AG09309 (cell line): ENCODE measurements around the gene LRP8.

Experiments
- DNase-seq: peaks from one replicate; pipeline ENCODE4 v3.0.0-alpha.2; 2010; ENCODE audit warnings: low read depth
- H3K4me3 ChIP-seq: 2 replicates; pipeline ENCODE4 v1.5.1; 2011; ENCODE audit warnings: mild to moderate bottlenecking, low read depth, low read length, moderate library complexity; ENCODE audit not compliant: control insufficient read depth
- CTCF ChIP-seq: IDR thresholded peaks from 2 replicates; pipeline ENCODE4 v1.5.1; 2011; ENCODE audit warnings: mild to moderate bottlenecking, low read depth, low read length, inconsistent platforms; ENCODE audit not compliant: insufficient read depth, control insufficient read depth; ENCODE audit errors: missing control alignments

LRP8 gene

DNA sequence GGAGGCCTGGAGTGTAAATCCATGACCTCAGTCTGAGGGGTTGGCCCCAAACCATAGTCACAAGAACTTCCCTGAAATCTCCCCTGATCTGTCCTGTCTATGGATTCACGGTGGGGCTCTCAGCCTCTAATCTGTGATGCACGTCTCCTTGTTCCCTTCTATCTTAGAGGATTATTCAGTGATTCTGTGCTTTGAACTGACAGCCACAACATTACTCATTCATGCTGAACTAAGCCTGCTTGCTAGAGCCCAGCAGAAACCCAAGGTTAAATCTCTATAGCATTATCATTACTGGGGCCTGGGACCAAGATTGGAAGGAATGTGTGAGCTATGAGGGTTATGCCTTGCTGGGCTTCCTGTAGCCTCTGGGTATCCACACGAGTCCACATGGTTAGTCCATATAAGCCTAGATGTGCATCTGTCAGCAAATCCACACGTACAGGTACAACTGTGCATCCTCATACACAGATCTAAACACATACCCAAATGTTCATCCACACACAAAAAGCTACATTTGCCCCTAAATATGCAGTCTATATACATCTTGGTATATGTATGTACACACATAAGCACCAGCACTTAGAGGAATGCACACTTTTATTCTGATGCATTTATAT lies 67.1 kb downstream of the LRP8 start:
- no peak overlapping the region for H3K4me3 ChIP-seq
- TF ChIP-seq CTCF = no peak
- DNase-seq = no peak

GRCh38 chr1:53259932-53260331 lies 67.9 kb downstream of the LRP8 start:
- TF ChIP-seq CTCF = no peak
- DNase-seq = no peak
- H3K4me3 ChIP-seq = no peak overlapping the region

- H3K4me3 ChIP-seq = no peak overlapping the region
- DNase-seq = no peak
- TF ChIP-seq CTCF = no peak
Measured at GRCh38 chr1:53258216-53258615, 69.7 kb downstream of the LRP8 start.

GRCh38 chr1:53257454-53258081 lies 70.3 kb downstream of the LRP8 start:
- TF ChIP-seq CTCF = no peak
- H3K4me3 ChIP-seq = no peak overlapping the region
- no peak for DNase-seq

DNA sequence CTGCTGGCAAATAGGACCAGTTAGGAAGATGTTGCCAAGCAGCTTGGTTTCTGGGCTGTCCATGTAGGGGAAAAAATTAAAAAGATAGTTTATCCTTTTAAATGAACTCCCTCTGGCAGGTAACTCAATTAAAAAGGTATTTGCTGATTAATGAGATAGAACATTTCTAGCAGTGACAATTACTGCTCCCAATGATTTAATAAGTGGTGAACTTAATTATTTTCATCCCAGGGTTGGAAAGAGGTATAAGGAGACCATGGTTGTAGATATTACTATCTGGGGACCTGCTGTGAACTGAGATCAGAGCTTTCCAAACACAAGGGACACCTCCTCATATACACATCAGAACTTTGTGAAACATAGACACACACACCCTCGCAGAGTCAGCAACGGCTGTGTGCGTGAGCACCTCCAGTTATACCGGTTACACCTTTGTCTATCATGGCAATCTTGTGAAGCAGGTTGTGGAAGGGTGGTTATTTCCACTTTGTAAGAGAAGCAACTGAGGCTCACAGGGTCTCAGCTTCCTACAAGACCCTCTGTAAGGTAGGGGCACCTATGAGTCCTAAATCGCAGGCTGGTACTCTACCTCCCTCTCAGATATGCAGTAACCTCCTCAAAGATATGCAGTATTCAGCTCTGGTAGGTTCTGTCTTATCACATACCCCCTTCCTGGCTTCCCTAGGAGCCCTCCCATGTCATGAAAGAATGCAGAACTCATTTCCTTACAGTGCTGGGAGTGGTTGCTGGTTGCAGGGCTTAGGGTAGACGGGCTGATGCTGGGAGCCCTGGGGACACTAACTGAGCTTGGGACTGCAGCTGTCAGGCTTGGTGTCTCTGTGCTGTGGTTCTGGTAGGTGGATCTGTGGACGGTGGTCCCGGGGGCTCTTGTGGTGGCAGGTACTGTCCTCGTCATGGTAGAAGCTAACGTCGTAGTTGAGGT lies 71.1 kb downstream of the LRP8 start:
- no peak overlapping the region for H3K4me3 ChIP-seq
- DNase-seq = no peak
- TF ChIP-seq CTCF = no peak

- peak; percentile 3 for TF ChIP-seq CTCF
- no peak overlapping the region for H3K4me3 ChIP-seq
Measured at GRCh38 chr1:53255031-53255430, 72.8 kb downstream of the LRP8 start.

More at GRCh38 chr1:53255031-53255430, 72.8 kb downstream of the LRP8 start:
- DNase-seq = no peak
